Fibroblast of the conjunctiva (primary cell): ENCODE data around the gene SSH3.

Source experiments
- DNase-seq: peaks from one replicate; pipeline ENCODE4 v3.0.0-alpha.2; 2010; ENCODE audit warnings: low read depth

The SSH3 gene

GRCh38 chr11:67268081-67268961, 35.0 kb upstream of the SSH3 start:
- DNase-seq: no peak

- DNase-seq: no peak
Observed at GRCh38 chr11:67268962-67269268, 34.4 kb upstream of the SSH3 start.

GRCh38 chr11:67269401-67270255, 33.7 kb upstream of the SSH3 start:
- no peak for DNase-seq

GRCh38 chr11:67270256-67271204, 32.8 kb upstream of the SSH3 start:
- DNase-seq: no peak

- DNase-seq: no peak
Observed at GRCh38 chr11:67271205-67271540, 32.2 kb upstream of the SSH3 start.

GRCh38 chr11:67271541-67272284, 31.6 kb upstream of the SSH3 start:
- no peak for DNase-seq

GRCh38 chr11:67272327-67273259, 30.7 kb upstream of the SSH3 start:
- DNase-seq: no peak

- DNase-seq: no peak
Observed at GRCh38 chr11:67273260-67273990, 29.9 kb upstream of the SSH3 start.

GRCh38 chr11:67274768-67275605, 28.3 kb upstream of the SSH3 start:
- DNase-seq: no peak

GRCh38 chr11:67275606-67276409, 27.5 kb upstream of the SSH3 start:
- DNase-seq: no peak

GRCh38 chr11:67276781-67277230, 26.5 kb upstream of the SSH3 start:
- no peak for DNase-seq

- peak; percentile 65 for DNase-seq
Observed at GRCh38 chr11:67277231-67277961, 25.9 kb upstream of the SSH3 start.

GRCh38 chr11:67278135-67278938, 25.0 kb upstream of the SSH3 start:
- no peak for DNase-seq

- no peak for DNase-seq
Observed at GRCh38 chr11:67278939-67279588, 24.3 kb upstream of the SSH3 start.

- no peak for DNase-seq
Observed at GRCh38 chr11:67279589-67280340, 23.6 kb upstream of the SSH3 start.
